H9 (cell line): ENCODE results near the gene SLC17A1. TPM values are rescaled to one million over a fixed set of nuclear protein-coding genes. Genes with fewer than 3 reads are reported as not detected.

Experiments used
- DNase-seq: peaks from one replicate; pipeline ENCODE4 v3.0.0-alpha.2; 2017
- H2AFZ ChIP-seq: one replicate; pipeline ENCODE4 v1.6.1; 2013; ENCODE audit warnings: mild to moderate bottlenecking, low read length, control low read depth, moderate library complexity
- H2AK5ac ChIP-seq: 2 replicates; pipeline ENCODE4 v1.6.1; 2013; ENCODE audit warnings: low read length, control low read depth, mixed read lengths; ENCODE audit not compliant: insufficient read length
- H2BK120ac ChIP-seq: one replicate; pipeline ENCODE4 v1.6.1; 2013; ENCODE audit warnings: low read depth, mild to moderate bottlenecking, low read length, control low read depth, inconsistent platforms; ENCODE audit not compliant: poor library complexity, severe bottlenecking
- H2BK12ac ChIP-seq: 2 replicates; pipeline ENCODE4 v1.6.1; 2013; ENCODE audit warnings: low read length, control low read depth, mixed read lengths, low read depth; ENCODE audit not compliant: insufficient read length
- H2BK15ac ChIP-seq: 2 replicates; pipeline ENCODE4 v1.6.1; 2013; ENCODE audit warnings: low read depth, low read length, control low read depth
- H2BK20ac ChIP-seq: one replicate; pipeline ENCODE4 v1.6.1; 2013; ENCODE audit warnings: low read depth, mild to moderate bottlenecking, low read length, control low read depth, inconsistent platforms; ENCODE audit not compliant: poor library complexity, severe bottlenecking
- H2BK5ac ChIP-seq: 2 replicates; pipeline ENCODE4 v1.6.1; 2013; ENCODE audit warnings: low read length, control low read depth, mixed read lengths; ENCODE audit not compliant: insufficient read length
- H3K14ac ChIP-seq: 2 replicates; pipeline ENCODE4 v1.6.1; 2013; ENCODE audit warnings: low read length, control low read depth; ENCODE audit not compliant: insufficient read depth
- H3K18ac ChIP-seq: 2 replicates; pipeline ENCODE4 v1.6.1; 2013; ENCODE audit warnings: low read depth, mild to moderate bottlenecking, mixed read lengths, low read length, control low read depth; ENCODE audit not compliant: insufficient read length
- H3K23ac ChIP-seq: 2 replicates; pipeline ENCODE4 v1.6.1; 2013; ENCODE audit warnings: low read length, control low read depth, mixed read lengths, low read depth; ENCODE audit not compliant: insufficient read length
- H3K23me2 ChIP-seq: 2 replicates; pipeline ENCODE4 v1.6.1; 2013; ENCODE audit warnings: low read depth, mild to moderate bottlenecking, mixed read lengths, low read length, control low read depth; ENCODE audit not compliant: insufficient read length, poor library complexity, severe bottlenecking
- H3K27ac ChIP-seq: 2 replicates; pipeline ENCODE4 v1.5.1; 2013; ENCODE audit warnings: low read length, control low read depth, mixed read lengths, low read depth; ENCODE audit not compliant: insufficient read length
- H3K27me3 ChIP-seq: 2 replicates; pipeline ENCODE4 v1.6.1; 2013; ENCODE audit warnings: low read length, control low read depth, inconsistent platforms; ENCODE audit not compliant: insufficient read depth
- H3K4ac ChIP-seq: 2 replicates; pipeline ENCODE4 v1.6.1; 2013; ENCODE audit warnings: low read depth, mild to moderate bottlenecking, control low read depth, inconsistent platforms, low read length, moderate library complexity
- H3K4me1 ChIP-seq: 2 replicates; pipeline ENCODE4 v1.6.1; 2013; ENCODE audit warnings: low read length, control low read depth, inconsistent platforms; ENCODE audit not compliant: insufficient read depth
- H3K4me2 ChIP-seq: 2 replicates; pipeline ENCODE4 v1.6.1; 2013; ENCODE audit warnings: low read length, control low read depth, mixed read lengths; ENCODE audit not compliant: insufficient read length, insufficient read depth
- H3K56ac ChIP-seq: 2 replicates; pipeline ENCODE4 v1.6.1; 2013; ENCODE audit warnings: low read depth, mild to moderate bottlenecking, mixed read lengths, low read length, control low read depth; ENCODE audit not compliant: insufficient read length
- H3K79me1 ChIP-seq: 2 replicates; pipeline ENCODE4 v1.6.1; 2013; ENCODE audit warnings: low read depth, mild to moderate bottlenecking, moderate library complexity, low read length, control low read depth, inconsistent platforms; ENCODE audit not compliant: insufficient read depth, poor library complexity, severe bottlenecking
- H3K79me2 ChIP-seq: 2 replicates; pipeline ENCODE4 v1.6.1; 2013; ENCODE audit warnings: low read length, control low read depth, inconsistent platforms; ENCODE audit not compliant: insufficient read depth
- H3K9ac ChIP-seq: 2 replicates; pipeline ENCODE4 v1.6.1; 2013; ENCODE audit warnings: low read length, control low read depth, mixed read lengths; ENCODE audit not compliant: insufficient read length; ENCODE audit errors: extremely low read depth
- H3K9me3 ChIP-seq: one replicate; pipeline ENCODE4 v1.6.1; 2013; ENCODE audit warnings: low read depth, low read length, inconsistent platforms; ENCODE audit not compliant: control insufficient read depth
- H3T11ph ChIP-seq: one replicate; pipeline ENCODE4 v1.6.1; 2013; ENCODE audit warnings: mild to moderate bottlenecking, low read length, control low read depth, inconsistent platforms
- H4K20me1 ChIP-seq: one replicate; pipeline ENCODE4 v1.6.1; 2013; ENCODE audit not compliant: control insufficient read depth, insufficient read length, insufficient read depth
- H4K5ac ChIP-seq: 2 replicates; pipeline ENCODE4 v1.6.1; 2013; ENCODE audit warnings: low read depth, mild to moderate bottlenecking, mixed read lengths, low read length, control low read depth; ENCODE audit not compliant: insufficient read length
- H4K8ac ChIP-seq: replicated peaks from 2 replicates; pipeline ENCODE4 v1.6.1; 2013; ENCODE audit warnings: low read length, control low read depth, mixed read lengths, low read depth; ENCODE audit not compliant: insufficient read length
- H4K91ac ChIP-seq: 2 replicates; pipeline ENCODE4 v1.6.1; 2013; ENCODE audit warnings: low read depth, mild to moderate bottlenecking, moderate library complexity, mixed read lengths, low read length, control low read depth; ENCODE audit not compliant: insufficient read length
- H3K27ac Mint-ChIP-seq, 3 experiments: 2 replicates in 2 of 3; 3 replicates in 1 of 3; pipeline ENCODE4 v1.8.0; 2020 to 2021; ENCODE audit warnings: mixed read lengths in 3 of 3, mild to moderate bottlenecking in 1 of 3, moderate library complexity in 1 of 3
- H3K27me3 Mint-ChIP-seq: 2 replicates; pipeline ENCODE4 v1.8.0; 2021; ENCODE audit warnings: low read depth, mild to moderate bottlenecking, moderate library complexity, mixed read lengths
- H3K36me3 Mint-ChIP-seq, 3 experiments: 2 replicates in 2 of 3; 3 replicates in 1 of 3; pipeline ENCODE4 v1.8.0; 2020 to 2021; ENCODE audit warnings: low read depth in 3 of 3, mixed read lengths in 3 of 3; ENCODE audit not compliant: insufficient read depth in 1 of 3
- H3K4me1 Mint-ChIP-seq, 2 experiments: 2 replicates each; pipeline ENCODE4 v1.8.0; 2020; ENCODE audit warnings: mixed read lengths in 2 of 2
- H3K4me3 Mint-ChIP-seq, 2 experiments: 2 replicates in 1 of 2; 3 replicates in 1 of 2; pipeline ENCODE4 v1.8.0; 2020 to 2021; ENCODE audit warnings: mild to moderate bottlenecking in 2 of 2, mixed read lengths in 2 of 2, moderate library complexity in 1 of 2
- H3K9me3 Mint-ChIP-seq, 2 experiments: 2 replicates in 1 of 2; 3 replicates in 1 of 2; pipeline ENCODE4 v1.8.0; 2020; ENCODE audit warnings: mild to moderate bottlenecking in 2 of 2, mixed read lengths in 2 of 2, moderate library complexity in 1 of 2
- WGBS: extraction: QIAGEN DNeasy Blood & Tissue Kit; methylation state at CpG from one replicate; pipeline ENCODE4 v1.1.7; 2013; ENCODE audit warnings: missing lambda C conversion rate, low lambda C conversion rate, mixed read lengths; ENCODE audit not compliant: insufficient read length; ENCODE audit errors: extremely low coverage; 5-methylcytosine and 5-hydroxymethylcytosine counted together
- total RNA-seq: library from RNA; stranded (reverse); gene quantifications from 2 replicates; pipeline ENCODE4 v1.2.1, GENCODE V29; 2021
- TF ChIP-seq, protein P1 (sequence below): fragments of 200-600 bp; sonication (generic); conservative IDR thresholded peaks from 3 replicates; pipeline ENCODE4 v1.8.0; 2021; ENCODE audit warnings: antibody characterized with exemption, mild to moderate bottlenecking

SLC17A1 gene
- total RNA-seq, 1 experiment from 2014 or later: not detected

DNA sequence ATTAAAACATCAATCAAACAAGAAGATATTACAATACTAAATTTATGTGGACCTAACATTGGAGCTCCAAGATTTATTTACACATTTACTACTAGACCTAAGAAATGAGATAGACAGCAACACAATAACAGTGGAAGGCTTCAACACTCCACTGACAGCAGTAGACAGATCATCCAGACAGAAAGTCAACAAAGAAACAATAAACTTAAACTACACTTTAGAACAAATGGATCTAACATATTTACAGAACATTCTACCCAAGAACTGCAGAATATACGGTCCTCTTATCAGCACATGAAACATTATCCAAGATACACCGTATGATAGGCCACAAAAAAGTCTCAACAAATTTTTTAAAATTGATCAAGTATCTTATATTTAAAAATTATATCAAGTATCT is 27.0 kb downstream of the SLC17A1 start:
- no peak overlapping the region for H3T11ph ChIP-seq
- no peaks in the 10 kb centered on the region for H3K23me2 ChIP-seq
- H3K27me3 ChIP-seq: no peaks in the 10 kb centered on the region
- H2BK15ac ChIP-seq: no peak overlapping the region
- H3K4me2 ChIP-seq: no peak overlapping the region
- H3K9me3 Mint-ChIP-seq: no peaks in the 10 kb centered on the region
- H4K91ac ChIP-seq: no peak overlapping the region
- no peak overlapping the region for H4K5ac ChIP-seq
- H2BK20ac ChIP-seq: no peak overlapping the region
- H3K18ac ChIP-seq: no peak overlapping the region
- no peaks in the 10 kb centered on the region for H3K9me3 ChIP-seq
- H3K4me3 Mint-ChIP-seq: no peak overlapping the region
- H2AFZ ChIP-seq: no peak overlapping the region
- H4K8ac ChIP-seq: no peak overlapping the region
- H3K36me3 Mint-ChIP-seq: no peaks in the 10 kb centered on the region
- no peaks in the 10 kb centered on the region for H3K79me2 ChIP-seq
- no peak overlapping the region for H3K4ac ChIP-seq
- peaks cover 10% of the 10 kb centered on the region in 2 experiments for H3K4me1 Mint-ChIP-seq
- H3K9ac ChIP-seq: no peak overlapping the region
- TF ChIP-seq, protein P1, sequence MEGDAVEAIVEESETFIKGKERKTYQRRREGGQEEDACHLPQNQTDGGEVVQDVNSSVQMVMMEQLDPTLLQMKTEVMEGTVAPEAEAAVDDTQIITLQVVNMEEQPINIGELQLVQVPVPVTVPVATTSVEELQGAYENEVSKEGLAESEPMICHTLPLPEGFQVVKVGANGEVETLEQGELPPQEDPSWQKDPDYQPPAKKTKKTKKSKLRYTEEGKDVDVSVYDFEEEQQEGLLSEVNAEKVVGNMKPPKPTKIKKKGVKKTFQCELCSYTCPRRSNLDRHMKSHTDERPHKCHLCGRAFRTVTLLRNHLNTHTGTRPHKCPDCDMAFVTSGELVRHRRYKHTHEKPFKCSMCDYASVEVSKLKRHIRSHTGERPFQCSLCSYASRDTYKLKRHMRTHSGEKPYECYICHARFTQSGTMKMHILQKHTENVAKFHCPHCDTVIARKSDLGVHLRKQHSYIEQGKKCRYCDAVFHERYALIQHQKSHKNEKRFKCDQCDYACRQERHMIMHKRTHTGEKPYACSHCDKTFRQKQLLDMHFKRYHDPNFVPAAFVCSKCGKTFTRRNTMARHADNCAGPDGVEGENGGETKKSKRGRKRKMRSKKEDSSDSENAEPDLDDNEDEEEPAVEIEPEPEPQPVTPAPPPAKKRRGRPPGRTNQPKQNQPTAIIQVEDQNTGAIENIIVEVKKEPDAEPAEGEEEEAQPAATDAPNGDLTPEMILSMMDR: no peak
- no peak overlapping the region for H2BK5ac ChIP-seq
- no peak overlapping the region for H2BK120ac ChIP-seq
- no peak overlapping the region for H3K27ac ChIP-seq
- no peak overlapping the region for H2BK12ac ChIP-seq
- no peak overlapping the region for H3K27ac Mint-ChIP-seq
- H4K20me1 ChIP-seq: no peaks in the 10 kb centered on the region
- H2AK5ac ChIP-seq: no peak overlapping the region
- H3K27me3 Mint-ChIP-seq: no peaks in the 10 kb centered on the region; the same call in 1 of the 2 replicates
- H3K79me1 ChIP-seq: no peaks in the 10 kb centered on the region
- no peak for DNase-seq
- no peak overlapping the region for H3K23ac ChIP-seq
- no peaks in the 10 kb centered on the region for H3K4me1 ChIP-seq
- H3K56ac ChIP-seq: no peak overlapping the region
- no peak overlapping the region for H3K14ac ChIP-seq
- WGBS: no CpG with 5 or more reads among the region's 2 CpGs
